Stimulated activated CD4-positive, alpha-beta T cell treated with anti-CD3 and anti-CD28 coated beads, Interleukin-12 subunit alpha, Interleukin-12 subunit beta, amount 100 ng/mL, for 24 hours (primary cell): ENCODE measurements around the gene HSFX2.
"Not testable (repeated sequence)": the region's sequence is repeated elsewhere in the genome, so short reads cannot be mapped to it uniquely, and the experiment has no call there.

Source experiments
- DNase-seq, 2 experiments: peaks; one replicate each; pipeline ENCODE4 v3.0.0-alpha.2; 2020; ENCODE audit warnings: low read depth in 2 of 2

Gene HSFX2

DNA sequence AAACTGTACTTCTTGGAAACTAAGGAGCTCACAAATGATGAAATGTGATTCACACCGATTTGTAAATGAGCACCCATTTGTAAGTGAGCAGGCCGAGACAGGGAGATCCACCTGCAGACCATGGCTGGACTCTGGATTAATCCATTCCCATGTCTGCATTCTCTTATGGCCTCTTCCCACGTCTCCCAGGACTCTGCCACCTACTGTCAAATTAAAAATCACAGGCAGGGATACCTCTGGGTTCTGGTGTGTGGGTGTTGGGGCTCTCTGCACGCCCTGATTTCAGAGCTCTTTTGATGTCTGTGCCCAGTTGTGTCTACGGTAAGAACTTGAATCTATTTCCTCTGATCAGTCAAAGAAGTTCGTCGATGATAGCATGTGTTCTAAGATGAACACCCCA, 4.1 kb downstream of the HSFX2 start:
- DNase-seq = not testable (repeated sequence)

DNA sequence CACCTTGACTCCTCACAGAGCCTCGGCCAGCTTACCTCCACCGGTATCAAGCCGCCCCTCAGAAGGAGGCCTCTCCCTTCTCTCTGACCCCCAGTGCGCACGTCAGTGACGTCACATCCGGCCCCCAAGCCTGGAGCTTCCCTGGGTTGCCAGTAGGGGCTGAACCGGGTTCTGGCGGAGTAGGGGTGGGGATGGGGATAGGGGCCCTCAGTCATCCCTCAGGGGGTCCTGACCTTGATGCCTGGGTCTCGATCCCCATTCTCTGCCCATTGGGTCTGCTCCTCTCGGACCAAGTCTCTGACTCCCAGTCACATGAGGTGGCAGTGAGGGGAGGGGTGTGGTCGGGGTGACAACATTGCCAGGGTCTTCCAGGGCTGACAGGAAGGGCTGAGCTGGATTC, 7.8 kb downstream of the HSFX2 start, which contains the start of gene MAGEA9B:
Gene MAGEA9B, minus strand, starts transcription at position 101 of the 400 bp plus-strand sequence. CDS start 4,280 bp downstream, outside the sequence.
- DNase-seq = not testable (repeated sequence)

DNA sequence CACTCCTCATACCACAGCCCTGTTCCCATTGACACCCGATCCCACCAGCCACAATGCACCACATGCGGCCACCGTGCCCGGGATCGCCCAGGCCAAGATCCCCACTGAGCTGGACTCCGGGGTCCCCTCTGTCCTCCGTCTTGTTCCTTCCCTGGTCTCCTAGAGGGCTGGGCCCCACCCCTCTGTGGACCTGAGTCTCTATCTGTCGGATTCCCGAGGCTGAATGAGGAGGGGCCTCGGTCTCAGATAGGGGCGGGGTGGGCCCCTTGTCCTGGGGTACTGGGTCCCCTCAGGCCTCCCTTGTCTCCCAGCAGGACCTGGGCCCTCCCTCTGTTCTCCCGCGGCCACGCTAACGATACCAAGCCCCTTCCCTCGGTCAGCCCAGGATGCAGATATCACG, 9.5 kb downstream of the HSFX2 start:
- not testable (repeated sequence) for DNase-seq

DNA sequence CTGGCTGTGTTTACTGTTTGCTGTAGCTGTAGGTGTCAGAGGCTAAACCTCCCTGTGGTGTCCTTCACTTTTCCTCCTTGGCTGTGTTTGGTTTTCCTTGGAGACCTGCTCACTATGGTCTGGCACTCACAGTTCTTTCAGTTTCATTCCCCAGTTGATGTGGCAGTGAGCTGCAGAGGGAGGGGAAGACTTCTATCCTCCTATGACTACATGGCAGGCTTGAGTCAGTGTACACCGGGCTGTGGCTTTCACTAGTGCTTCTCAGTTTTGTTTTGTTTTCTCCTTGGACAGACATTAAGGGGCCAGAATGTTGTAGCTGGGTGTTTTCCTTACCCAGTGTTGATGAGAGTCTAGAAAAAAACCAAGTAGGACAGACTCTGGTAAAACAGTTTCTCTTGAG, 21.7 kb downstream of the HSFX2 start:
- DNase-seq = not testable (repeated sequence)

DNA sequence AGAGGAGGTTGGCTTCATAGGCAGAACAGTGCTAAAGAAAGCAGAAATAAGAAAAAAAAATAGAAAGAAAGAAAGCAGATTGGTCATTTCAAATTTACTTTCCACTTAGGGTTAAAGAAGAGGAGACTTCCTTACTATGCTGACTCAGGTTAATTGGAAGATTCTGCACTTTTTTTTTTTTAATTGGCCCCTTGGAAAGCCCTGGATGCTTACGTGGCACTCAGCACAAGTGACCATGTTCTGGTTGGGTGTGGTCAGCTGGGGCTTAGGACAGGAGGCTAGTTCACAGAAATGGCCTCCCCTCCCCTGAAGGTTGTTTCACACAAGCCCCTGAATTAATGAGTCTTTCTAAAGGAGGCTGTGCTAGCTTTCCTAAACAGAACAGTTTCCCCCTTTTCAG, 22.4 kb downstream of the HSFX2 start:
- no peak for DNase-seq

DNA sequence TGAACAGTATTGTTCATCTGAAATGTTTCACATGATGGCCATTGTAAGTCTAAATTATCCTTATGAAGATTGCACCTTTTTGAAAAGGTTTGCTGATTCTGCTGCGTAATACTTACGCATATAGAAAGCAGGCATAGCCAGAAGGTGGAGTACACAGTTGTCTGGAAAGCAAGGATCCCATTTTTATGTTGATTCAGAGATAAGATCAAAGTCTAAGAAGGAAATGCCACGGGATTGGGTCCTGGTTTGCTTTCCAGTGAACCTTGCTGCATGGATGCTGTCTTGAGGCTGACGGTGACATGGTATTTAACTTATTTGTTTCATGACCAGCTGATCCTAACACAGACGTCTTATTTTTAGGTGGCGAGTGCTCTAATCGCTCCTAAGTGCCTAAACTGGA, 23.3 kb downstream of the HSFX2 start:
- DNase-seq = no peak

DNA sequence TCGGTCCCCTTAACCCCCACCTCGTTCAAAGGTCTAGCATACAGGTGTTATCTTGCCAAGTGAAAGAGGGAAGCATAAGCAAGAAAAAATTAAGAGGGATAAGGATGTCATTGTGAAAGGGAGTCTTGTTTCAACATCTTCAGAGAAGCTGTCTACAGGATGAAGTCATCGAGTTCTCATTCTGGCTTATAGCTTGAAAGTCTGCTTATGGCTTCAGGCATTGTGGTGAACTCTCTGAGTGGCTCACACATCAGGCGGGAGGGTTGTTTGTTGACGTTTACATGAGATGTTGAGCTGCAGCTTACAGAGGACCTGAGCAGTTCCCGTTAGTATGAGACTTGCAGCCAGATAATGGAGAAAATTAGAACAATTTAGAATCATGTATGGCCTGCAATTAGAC, 24.4 kb downstream of the HSFX2 start:
- no peak for DNase-seq

DNA sequence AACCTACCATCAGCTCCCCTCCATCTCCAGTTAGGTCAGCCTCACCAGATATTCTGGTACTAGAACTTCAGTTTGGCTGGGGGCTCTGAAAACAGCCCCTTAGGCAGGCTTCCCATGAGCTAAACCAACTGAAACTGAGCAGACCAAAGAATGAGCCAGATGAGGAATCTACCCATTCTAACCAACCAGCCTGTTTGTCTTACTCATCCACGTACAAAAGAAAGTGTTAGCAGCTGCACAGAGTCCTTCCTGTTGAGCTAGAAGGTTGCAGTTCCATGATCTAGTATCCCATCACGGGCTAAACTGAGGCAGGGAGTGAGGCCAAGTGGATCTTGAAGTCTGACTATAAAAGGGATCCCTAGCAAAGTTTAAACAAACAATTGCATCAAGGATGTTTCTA, 25.3 kb downstream of the HSFX2 start:
- no peak for DNase-seq

DNA sequence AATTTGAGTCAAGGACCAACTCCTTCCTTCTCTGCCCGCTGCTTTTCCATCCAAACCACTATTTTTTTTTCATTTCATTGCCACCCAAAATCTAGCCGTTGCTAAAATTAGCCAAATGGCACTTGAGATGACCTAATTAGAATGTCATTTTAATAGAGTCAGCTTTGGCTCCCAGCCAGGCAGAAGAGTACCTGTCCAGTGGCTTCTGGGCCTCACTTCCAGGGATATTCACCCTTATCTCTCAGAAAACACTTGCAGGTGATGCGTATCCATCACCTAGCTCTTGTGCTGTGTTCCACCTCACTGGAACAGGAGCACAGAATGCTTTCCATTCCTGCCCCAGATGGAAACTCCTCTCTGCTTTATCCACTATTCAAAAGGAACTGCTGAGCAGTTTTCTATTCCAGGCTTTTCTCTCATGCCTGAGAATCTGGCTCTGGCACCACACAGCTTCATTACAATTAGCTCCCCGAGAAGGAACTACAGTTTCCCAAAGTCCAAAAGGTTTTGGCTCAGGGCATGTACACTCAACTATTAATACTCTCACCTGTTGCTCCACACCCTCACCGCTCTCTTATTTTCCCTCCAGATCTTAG, 26.3 kb downstream of the HSFX2 start:
- DNase-seq = no peak

DNA sequence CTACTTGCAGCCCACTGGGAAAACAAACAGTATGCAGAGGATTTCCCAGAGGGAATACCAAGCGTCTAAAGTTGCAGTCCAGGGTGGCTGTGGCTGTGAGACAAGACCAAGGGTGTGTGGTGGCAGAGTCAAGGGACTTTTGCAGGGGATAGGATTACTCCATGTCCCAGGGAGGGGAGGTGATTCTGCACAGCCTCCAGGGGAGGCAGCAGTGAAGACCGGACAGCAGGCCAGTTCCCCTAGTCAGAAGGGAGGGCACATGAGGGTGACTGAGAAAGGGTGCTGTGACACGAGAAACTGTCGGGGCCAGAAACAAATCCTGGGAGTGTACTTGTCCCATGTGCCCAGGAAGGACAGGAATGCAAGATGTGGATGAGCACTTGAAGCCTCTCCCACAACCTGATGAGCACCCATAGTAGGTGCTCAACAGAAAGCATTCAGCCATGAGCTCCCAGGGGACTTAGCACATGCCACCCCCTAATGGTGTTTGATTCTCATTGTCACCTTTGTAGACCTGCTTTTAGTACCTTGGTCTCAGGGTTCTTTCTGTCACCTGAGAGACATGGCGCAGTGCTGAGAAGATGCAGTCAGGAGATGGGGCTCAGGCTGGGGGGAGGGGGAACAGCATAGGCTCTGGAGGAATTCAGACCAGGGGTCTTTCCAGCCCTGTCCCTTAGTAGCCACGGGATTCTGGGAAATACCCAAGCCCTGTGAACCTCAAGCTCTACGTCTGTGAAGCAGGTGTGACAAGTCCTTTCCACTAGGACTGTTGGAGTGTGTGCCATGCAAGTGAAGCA, 27.3 kb downstream of the HSFX2 start:
- no peak for DNase-seq

DNA sequence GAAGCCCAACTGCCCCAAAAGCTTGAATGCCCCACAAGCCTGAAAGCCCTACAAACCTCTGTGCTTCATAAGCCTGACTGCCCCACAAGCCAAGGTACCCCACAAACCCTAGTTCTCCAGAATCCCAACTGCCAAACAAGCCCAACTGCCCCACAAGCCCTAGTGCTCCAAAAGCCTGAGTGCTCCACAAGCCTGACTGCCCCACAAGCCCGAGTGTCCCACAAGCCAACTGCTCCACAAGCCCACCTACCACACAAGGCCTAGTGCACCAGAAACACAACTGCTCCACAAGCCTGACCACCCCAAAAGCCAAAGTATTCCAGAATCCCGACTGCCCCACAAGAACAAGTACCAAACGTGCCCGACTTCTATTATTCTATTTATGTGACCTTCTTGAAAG, 31.8 kb downstream of the HSFX2 start:
- no peak for DNase-seq

DNA sequence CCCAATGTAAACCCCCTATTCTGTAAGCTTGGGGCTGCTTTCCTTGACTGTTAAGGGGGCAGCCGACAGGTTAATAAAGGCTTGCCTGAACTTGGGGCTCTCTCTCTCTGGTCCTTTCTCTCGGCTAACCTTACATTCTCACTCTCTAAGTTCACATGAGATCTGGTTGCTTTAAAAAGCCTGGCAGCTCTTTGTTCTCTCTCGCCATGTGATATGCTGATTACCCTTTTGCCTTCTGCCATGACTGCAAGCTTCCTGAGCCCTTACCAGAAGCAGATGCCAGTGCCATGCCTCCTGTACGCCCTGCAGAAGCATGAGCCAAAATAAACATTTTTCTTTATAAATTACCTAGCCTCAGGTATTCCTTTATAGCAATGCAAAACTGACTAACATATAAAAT, 39.9 kb downstream of the HSFX2 start:
- DNase-seq = not testable (repeated sequence)

DNA sequence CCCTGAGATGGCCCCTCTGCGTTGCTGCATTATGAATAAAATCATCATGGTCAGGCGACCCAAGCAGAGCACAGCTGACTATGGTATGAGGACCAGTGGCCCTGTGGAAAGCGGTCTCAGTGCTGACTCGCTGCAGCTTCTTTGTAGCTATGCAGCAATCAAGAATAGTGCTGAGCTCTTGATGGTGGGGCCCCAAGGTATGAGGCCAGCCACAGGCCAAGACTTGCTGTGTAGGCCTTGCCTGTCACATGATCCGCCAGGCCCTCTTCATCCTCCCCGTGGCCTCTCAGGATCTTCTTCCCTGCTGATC, 43.2 kb downstream of the HSFX2 start:
- DNase-seq = not testable (repeated sequence)

DNA sequence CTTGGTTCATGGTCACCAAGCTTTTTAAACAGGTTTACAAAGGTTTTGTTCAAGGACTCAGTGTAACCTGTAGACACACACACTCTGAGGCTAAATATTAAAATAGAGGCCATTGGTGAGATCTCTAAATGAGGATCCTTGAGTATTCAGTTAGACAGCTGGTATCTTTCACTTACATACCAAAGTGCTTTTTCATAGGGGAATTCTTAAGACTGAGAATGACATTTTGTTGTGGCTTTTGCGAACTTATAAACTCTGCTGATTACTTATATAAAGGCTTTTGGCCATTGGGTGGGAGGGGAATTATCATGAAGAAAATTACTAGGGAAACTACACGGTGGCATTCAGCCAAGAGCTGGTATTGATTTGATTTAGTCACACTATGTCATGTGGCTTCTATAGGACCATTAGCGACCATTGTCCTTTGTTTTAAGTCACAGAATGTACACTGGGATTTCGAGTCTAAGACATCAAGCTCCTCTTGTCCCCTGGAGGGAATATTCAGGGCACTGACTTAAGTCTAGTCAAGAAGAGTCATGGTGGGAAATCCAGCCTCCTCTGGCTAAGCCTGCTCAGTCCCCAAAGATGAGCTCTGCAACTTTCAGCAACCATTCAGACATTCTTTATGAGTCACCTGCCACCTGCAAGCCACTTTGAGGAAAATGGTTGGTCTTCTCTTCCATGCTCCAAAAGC, 43.7 kb downstream of the HSFX2 start:
- not testable (repeated sequence) for DNase-seq

DNA sequence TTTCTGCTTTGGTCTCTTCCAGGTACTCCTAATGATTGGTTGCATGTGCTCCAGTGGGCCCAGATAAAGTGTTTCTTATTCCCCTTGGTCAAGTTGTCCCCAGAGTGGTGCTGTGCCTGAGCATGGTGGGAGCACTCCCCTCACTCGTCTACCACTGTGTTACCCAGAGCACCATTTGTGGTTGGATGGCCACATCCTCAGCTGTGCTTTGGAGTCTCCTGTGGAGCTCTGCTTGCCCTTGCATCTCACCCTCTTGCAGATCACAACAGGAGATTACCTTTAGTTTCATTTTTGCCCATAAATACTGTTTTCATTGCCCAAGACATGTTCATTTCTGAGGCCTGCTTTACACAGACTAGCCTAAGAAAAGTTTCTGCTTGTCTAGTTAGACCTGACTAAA, 44.7 kb downstream of the HSFX2 start:
- DNase-seq = not testable (repeated sequence)

DNA sequence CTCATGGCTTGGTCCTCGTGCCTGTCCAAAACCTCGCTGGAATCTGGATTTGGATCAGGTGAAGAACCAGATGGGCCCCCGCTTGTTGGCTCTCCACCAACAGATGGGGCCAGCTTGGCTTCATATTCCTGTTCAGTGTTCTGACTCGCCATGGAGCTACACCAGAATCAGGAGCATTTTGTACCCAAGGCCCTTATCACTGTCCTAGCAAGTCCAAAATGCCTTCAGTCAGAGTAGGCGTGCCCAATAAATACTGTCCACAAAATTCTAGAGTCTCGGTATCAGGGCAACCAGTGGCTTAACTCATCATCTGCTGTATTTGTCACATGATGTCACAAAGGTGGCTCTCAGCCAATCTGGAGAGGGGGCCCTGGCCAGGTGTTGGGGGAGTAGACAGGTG, 45.4 kb downstream of the HSFX2 start, which contains the start of gene HSFX3:
Gene HSFX3, minus strand, starts transcription at position 224 of the 400 bp plus-strand sequence. Its CDS starts 72 bp downstream, at position 152.
- not testable (repeated sequence) for DNase-seq

DNA sequence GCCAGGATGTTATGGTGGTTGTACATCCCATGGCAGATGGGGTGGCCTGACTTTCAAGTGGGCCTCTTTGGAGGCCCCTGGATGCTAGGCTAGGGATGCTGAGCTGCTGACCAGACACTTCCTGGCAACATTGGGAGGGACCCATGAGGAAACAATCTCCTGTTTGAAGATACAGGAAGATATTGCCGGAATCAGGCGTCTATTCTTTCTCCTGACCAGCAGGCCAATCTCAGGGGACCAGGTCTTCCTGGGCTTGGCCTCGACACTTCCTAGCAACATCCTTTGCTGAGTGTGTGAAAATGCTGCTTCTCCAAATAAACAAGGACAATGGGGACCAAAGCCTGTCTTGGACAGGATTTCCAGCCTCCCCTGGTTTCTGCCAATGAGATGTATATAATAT, 47.3 kb downstream of the HSFX2 start:
- DNase-seq = not testable (repeated sequence)

DNA sequence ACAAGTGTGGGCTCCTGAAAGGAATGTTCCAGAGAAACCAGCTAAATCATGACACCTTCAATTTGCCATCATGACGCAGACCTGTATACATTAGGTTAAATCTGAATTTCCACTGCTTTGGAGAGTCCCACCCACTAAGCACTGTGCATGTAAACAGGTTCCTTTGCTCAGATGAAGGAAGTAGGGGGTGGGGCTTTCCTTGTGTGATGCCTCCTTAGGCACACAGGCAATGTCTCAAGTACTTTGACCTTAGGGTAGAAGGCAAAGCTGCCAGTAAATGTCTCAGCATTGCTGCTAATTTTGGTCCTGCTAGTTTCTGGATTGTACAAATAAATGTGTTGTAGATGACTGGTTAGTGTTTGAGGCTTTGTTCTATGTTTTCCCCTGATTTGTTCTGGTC, 48.2 kb downstream of the HSFX2 start:
- DNase-seq = not testable (repeated sequence)

DNA sequence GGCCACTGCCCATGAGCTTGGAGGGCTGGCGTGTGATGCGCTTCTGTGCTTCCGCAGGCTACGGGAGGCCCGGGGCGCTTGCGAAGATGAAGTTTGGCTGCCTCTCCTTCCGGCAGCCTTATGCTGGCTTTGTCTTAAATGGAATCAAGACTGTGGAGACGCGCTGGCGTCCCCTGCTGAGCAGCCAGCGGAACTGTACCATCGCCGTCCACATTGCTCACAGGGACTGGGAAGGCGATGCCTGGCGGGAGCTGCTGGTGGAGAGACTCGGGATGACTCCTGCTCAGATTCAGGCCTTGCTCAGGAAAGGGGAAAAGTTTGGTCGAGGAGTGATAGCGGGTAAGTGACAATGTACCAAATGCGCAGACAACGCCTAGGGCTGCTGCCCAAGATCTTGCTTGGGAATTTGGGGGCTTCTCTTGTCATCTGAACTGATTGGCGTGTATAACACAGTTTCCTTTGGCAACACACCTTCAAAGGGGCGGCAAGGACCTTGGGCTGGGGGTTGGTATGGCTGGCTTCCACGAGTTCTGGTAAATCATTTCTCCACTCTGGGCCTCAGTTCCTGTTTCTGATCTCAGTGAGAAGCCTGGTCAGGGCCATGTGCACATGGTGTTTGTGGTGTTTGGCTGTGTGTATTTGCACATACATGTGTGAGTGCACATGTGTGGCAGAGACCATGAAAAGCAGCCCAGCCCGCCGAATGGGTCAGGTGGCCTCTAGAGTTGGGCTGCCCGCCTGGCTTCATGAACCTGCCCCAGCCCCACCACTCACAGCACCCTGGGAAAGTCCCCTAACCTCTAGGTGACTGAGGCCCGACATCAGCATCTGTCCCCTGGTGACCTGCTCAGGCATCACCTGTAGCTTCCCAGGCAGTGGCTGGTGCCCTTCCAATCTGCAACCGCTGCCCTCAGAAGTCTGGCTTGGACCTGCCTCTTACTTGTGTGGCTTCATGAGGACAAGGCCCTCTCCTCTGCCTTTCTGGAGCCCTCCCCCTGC, 49.3 kb downstream of the HSFX2 start:
- DNase-seq = not testable (repeated sequence)
